GM21619 (cell line): ENCODE data around the gene PACSIN2.

Experiments used
- ATAC-seq: cut with Tn5 transposase; IDR thresholded peaks from one replicate; pipeline ENCODE4 v1.9.1; 2021; ENCODE audit not compliant: unreplicated experiment

Gene PACSIN2

DNA sequence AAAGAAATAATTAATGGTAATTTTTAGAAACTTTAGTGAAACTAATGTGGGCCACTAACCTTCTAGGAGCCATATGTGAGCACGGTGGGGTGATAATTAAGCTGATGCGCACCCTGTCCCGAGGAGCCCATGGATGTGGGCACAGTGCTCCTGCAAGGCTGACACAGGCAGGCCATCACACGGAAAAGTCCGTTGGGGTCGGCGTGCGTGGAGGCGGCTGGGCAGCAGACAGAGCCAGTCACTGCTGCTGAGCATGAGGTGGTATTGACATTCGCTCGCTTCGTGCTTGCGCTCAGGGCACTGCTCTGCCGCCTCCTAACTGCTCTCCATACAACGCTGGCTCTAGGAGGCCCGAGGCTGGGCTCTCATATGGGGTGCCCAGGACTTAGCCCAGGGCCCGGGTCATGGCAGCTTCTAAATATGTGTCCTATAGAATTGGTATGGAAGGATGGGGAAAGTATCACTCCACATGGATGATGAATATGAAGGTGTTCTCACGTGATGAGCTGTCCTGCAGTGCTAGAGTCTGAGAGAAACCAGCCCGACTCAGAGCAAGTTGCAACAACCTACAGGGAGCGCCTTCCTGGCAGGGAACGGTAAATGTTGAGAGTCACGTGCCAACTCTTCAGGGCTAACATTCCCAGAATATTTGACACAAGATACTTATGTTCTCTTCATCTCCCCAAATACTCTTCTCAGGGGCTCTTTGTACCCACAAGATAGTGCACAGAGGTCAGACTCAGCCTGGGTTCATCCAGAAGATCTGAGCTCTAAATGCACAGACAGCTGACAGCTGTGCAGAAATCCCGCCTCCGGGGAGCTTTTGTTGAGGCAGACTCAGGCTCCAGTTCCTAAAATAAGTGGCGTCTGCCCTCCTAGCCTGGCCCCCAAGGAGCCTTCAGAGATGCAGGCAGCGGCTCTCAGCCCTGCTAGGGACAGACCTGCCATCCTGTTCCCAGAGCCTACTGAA is 107.3 kb downstream of the PACSIN2 start:
- no peak for ATAC-seq

DNA sequence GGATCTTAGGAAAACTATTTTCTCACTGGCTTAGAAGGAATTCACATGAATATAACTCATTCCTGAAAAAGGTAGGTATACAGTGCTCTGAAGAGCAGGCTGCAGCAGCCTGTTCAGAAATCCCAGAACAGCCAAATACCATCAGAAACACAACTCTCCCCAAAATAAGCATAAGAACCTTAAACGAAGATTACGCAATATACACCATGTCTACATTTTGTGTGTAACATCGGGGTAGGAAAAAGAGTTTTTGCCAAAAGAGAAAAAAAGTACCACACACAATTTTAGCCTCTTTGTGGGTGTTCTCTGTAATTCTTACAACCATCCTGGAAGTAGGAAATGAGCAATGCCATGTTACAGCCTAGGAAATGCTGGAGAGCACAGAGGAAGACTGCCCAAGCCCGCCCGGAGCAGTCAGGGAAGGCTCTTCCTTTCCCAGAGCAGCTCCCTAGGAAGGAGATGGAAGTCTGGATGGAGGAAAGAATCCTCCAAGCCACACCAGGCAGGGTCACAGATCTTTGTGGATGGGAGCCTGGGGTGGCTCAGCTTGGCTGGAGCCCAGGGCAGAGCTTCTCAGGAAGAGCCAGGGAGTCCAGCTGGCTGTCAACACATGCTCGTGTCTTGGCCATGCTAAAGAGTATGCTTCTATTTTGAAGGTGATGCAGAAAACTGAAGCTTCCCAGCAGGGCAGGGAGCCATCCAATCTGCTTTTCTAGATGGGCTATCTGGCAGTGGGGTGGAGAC is 108.2 kb downstream of the PACSIN2 start:
- no peak for ATAC-seq

- no peak for ATAC-seq
These were observed 109.2 kb downstream of the PACSIN2 start for GRCh38 chr22:42905702-42906183.

DNA sequence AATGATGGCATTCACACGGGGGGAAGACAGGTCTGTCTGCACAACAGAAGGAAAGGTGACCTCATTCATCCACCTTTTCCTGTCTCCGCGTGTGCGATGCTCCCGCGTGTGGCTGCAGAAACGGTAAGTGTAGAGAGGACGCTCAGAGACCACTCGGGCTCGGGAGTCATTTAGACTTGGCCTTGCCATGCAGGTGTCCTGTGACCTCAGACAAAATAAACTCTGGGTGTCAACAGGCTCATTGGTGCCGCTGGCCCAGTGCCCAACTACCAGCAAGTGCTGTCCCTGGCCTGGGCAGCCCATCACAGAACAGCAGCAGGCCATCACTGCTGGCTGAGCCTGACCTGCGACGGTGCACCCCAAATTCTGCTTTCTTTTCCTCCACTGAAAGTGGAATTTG is 109.7 kb downstream of the PACSIN2 start:
- ATAC-seq: no peak

GRCh38 chr22:42904050-42904449 is 110.9 kb downstream of the PACSIN2 start:
- ATAC-seq: no peak

- ATAC-seq: no peak
These were observed 112.0 kb downstream of the PACSIN2 start for GRCh38 chr22:42902875-42903510.

- ATAC-seq: no peak
These were observed 113.0 kb downstream of the PACSIN2 start for GRCh38 chr22:42901790-42902508.

GRCh38 chr22:42897960-42898359 is 117.0 kb downstream of the PACSIN2 start:
- ATAC-seq: no peak

- ATAC-seq: no peak
These were observed 119.4 kb downstream of the PACSIN2 start for GRCh38 chr22:42895541-42895981.

DNA sequence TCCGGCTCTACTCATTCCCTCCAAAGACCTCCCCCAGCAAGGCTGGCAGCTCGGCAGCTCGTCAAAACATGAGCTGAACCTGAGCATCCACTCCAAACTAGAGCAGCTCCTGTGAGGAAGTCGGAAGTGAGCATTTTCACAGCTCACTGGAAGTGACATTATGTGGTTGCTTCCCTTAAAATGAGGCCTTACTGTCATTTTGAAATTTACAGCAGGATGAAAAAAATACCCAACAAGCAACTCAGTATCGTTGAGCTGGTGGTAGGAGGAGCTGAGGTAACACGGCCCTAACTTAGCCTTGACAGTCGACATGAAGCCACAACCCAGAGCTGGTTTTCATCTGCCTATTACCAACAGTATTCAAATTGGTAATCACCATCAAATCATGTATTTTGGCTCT is 119.9 kb downstream of the PACSIN2 start:
- ATAC-seq: peak; percentile 33

DNA sequence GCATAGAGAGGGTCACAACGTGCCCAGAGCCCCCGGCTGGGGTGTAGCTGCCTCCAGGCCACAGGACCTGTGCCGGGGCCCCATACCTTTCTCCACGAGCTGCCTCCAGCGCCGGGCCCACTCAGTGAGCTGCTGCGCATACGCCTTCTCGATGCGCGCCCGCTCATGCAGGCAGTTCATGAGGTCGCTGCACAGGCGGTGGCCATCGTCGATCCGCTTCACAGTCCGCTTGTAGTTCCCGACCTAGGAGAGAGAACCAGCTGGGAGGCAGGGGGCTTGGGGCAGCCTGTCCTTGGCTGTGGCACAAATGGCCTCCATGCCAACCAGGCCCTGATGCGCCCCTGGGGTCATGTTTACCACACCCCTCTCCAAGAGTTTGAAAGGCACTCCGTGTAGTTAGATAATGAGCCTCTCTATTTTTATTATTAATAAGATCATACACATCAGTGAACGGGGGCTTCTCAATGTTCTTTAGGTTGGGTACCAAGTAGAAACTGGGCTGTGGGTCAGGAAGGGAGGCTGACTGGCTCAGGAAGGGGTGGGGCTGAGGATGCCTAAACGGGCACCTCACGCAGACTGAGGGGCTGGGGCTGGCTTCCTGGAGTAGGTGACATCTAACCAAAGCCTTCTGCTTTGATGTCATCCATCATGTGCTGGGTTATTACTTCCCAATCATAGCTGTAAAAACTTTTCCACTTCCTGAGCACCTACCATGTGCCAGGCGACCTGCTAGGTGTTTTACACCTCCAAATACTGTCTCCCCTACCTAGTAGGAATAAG is 121.4 kb downstream of the PACSIN2 start:
- ATAC-seq: no peak

DNA sequence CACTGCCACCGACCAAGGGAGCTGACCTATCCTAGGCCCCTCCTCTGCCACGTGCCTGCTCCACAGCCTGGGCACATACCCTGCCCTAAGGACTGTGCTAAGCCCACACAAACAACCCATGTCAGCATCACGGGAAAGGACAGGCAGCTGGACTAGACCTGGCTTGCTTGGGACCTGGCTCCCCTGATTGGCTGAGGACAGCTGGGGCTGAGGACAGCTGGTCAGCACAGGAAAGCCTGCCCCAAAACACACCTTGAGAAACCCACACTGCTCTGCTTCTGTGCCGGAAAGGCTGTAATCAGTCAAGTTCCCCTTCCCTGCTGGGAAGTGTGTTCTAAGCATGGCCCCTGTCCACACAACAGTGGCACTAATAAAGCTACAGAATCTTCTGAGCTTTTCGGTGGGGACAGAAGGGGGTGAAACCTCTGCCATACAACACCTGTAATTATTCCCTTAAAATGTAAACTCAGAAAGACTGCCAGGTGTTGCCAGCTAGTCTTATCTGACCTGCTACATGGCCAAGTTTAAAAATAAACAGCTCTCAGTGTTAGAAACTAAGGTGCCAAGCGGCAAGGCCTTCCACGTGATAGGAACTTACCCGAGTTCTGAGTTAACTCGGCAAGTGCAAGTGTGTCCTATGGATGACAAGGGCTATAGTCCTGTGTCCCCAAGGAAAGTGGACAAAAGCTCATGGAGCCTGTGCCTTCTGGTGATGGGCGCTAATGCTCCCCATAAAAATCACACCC is 122.2 kb downstream of the PACSIN2 start:
- no peak for ATAC-seq

DNA sequence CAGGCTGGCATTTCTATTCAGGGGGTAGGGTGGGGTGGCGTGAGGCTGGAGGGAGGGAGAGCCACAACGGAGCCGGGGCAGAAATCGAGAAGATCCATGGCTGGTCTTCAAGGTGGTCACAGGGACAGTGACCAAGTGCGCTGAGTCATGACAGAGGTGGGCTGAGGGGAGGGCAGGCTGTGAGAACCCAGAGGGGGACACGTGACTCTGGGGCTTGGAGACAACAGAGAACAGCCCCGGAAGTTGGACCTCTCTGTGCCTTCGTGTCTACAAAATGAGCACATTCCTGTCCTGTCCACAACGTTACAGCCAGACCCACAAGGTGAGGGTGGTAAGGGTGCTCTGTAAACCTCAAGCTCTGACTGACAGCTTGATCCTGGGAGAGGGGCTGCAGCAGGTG is 122.8 kb downstream of the PACSIN2 start:
- no peak for ATAC-seq

DNA sequence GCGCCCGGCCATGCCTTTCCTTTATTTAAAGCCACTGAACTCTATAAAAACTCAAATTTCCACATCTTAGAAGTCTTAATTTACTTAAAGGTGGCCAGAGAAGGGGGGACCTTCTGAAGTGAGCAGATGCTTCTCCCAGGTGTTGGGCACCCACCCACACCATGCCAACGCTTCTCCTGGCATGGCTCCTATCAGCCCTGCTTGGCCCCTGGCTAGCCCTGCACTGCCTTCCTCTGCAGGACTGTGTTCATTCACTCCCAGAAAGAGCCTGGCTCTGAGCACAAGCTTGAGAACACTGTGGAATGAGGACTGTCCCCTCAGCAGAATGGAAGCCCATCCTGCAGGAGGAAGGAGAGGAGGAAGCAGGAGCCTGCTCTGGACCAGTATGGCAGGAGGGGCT is 123.3 kb downstream of the PACSIN2 start:
- ATAC-seq: no peak

GRCh38 chr22:42891008-42891407 is 123.9 kb downstream of the PACSIN2 start:
- no peak for ATAC-seq

DNA sequence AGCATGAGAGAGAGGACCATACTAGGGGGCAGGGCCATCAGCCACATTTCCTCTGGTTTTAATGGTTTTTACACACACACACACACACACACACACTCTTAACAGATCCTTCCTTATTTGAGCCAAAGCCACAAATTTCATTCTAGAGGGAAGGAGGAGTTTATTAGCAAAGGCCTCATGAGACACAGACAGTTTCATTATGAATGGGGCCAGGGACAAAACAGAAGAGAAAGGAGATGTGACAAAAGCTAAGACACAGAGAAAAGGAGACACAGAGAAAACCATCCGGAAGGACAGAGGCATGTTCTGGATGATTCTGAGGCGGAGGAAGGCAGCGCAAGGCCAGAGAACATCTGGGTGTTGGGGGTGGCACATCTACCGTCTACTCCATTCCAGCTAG is 125.6 kb downstream of the PACSIN2 start:
- ATAC-seq: peak; percentile 55

DNA sequence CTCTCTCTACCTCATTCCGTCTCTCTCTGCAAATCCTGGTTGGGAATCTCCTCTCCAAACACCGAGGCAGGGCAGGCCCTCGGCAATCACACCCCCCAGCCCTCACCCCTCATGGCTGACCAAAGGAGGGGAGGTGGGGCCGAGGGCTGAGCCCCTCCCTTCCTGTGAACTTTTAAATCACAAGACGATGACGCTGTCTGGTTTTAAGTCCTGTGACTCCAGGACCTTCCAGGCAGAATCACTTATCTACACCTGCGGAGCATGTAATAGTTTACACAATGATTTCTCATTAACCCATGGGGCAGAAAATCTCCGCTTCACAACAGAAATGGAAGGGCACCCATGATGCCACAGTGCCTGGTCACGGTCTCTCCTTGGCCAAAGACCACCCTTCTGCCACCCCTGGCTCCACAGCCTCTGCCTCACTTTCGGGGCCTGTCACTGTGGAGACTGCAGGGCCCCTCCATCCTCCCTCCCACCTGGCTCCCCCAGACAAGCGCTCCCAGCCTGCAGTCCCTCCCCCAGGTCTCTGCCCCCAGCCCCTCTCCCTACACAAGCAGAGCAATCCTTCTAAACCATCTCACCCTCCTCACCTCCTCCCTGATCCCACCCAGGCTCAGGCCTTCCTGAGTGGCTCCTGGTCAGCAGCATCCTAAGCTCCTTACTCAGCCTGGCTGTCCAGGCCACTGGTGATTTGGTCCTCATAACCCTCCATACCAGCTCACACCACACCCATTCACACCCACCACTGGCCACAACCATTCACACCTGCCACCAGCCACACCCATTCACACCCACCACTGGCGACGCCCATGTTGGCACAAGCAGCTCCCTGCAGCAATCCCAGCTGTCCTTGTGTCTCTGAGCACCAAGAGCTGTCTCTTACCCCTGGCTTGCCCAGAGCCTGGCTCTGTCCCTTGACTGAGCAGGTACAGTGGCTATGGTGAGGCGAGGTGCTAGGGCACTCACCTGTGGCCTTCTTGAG is 127.1 kb downstream of the PACSIN2 start:
- ATAC-seq: no peak

DNA sequence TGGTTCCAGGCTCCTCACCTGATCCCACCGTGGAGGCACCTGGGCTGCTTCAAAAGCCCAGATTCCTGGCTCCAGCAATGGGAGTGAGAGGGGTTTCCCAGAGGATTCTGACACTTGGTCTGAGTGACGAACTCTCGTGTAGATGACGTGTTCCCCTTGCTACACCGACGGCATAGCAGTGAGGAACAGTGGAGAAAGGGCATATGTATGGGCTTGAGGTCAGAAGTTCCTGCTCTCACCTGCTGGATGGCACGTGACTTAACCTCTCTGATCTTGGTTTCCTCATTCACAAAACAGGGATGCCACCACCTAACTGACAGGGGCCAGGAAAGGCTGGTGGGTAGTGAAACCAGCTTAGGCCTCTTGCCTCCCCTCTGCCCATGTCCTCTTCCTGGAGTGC is 127.8 kb downstream of the PACSIN2 start:
- no peak for ATAC-seq
